ENCODE measurements around the gene MINDY4. TPM values are rescaled to one million over a fixed set of nuclear protein-coding genes. Genes with fewer than 3 reads are reported as not detected.

The MINDY4 gene
- total and polyA plus RNA-seq, 2 of the 13 experiments (the other 11 are each of a cell fraction or from before 2014, with no cell fraction given), result not detected

GRCh38 chr7:30835396-30835915, 64.2 kb downstream of the MINDY4 start:
- FAIRE-seq, result no peak
- in situ Hi-C loops (cut with HindIII; ENCODE audit: extremely low pct_ligation_motif_present, low pct_unique_long_range_greater_than_20kb), result no loop called here
- POLR2A ChIA-PET, result no interaction called here

More at GRCh38 chr7:30835396-30835915, 64.2 kb downstream of the MINDY4 start:
- peaks cover 0 to 5% of the 10 kb centered on the region in 2 experiments; a peak in 1 of 5 replicates for H3K27me3 ChIP-seq (ENCODE audit: control insufficient read depth in 1 of 2, insufficient read depth in 2 of 2, low read length in 2 of 2)
- H3K4me1 ChIP-seq (ENCODE audit: insufficient read depth, low read length), result no peaks in the 10 kb centered on the region
- H3K79me2 ChIP-seq (ENCODE audit: insufficient read depth, low read length), result no peaks in the 10 kb centered on the region
- no peaks in the 10 kb centered on the region for H4K20me1 ChIP-seq (ENCODE audit: insufficient read depth, low read length)
- intact Hi-C loops (cut with micrococcal nuclease; ENCODE audit: unreplicated experiment), result no loop called here
- H2AFZ ChIP-seq (ENCODE audit: low read length), result no peak overlapping the region
- no peak overlapping the region for H3K27ac ChIP-seq (ENCODE audit: extremely low read length, insufficient read depth, low read length)
- no peak overlapping the region for H3K9ac ChIP-seq (ENCODE audit: insufficient read depth, low read depth, low read length)
- TF ChIP-seq GTF3A (CRISPR knock-in tag; conservative IDR thresholded peaks at IDR 0.05) (no peak), KLF13 (CRISPR knock-in tag; IDR thresholded peaks at IDR 0.05) (no peak), HMGXB4 (CRISPR knock-in tag; IDR thresholded peaks at IDR 0.05; ENCODE audit: borderline replicate concordance in 1 of 2, low read depth in 1 of 2) (no peak), ARID5B (CRISPR knock-in tag; IDR thresholded peaks at IDR 0.05) (no peak), NBN (conservative IDR thresholded peaks at IDR 0.05) (no peak), TARDBP (CRISPR knock-in tag; IDR thresholded peaks at IDR 0.05) (no peak)
- peaks cover 21% of the 10 kb centered on the region; the same call in 1 of the 2 replicates for H3K9me3 ChIP-seq (ENCODE audit: low read length)
- no TSS peak for BruUV-seq (replicated peaks)
- CTCF ChIA-PET (ENCODE audit: low intra/inter-chr PET ratio, low total read pairs), result no interaction called here
- DNase-seq (ENCODE audit: low spot score) (no peak), ATAC-seq (no peak)
- WGBS (ENCODE audit: low lambda C conversion rate), result 28% methylated on average over 4 of the region's 6 CpGs
- H3K4me2 ChIP-seq (ENCODE audit: low read depth, low read length), result no peak overlapping the region
- H3K4me3 ChIP-seq (replicated peaks in 1 of 3; ENCODE audit: insufficient read depth in 1 of 3, low read depth in 2 of 3, low read length in 3 of 3), result no peak overlapping the region
- H3K36me3 ChIP-seq (replicated peaks in 1 of 2; ENCODE audit: control insufficient read depth in 1 of 2, insufficient read depth in 2 of 2, low read length in 2 of 2), result no peaks in the 10 kb centered on the region

Data from HepG2 (cell line).